ENCODE results near the gene MMP17.

The MMP17 gene

DNA sequence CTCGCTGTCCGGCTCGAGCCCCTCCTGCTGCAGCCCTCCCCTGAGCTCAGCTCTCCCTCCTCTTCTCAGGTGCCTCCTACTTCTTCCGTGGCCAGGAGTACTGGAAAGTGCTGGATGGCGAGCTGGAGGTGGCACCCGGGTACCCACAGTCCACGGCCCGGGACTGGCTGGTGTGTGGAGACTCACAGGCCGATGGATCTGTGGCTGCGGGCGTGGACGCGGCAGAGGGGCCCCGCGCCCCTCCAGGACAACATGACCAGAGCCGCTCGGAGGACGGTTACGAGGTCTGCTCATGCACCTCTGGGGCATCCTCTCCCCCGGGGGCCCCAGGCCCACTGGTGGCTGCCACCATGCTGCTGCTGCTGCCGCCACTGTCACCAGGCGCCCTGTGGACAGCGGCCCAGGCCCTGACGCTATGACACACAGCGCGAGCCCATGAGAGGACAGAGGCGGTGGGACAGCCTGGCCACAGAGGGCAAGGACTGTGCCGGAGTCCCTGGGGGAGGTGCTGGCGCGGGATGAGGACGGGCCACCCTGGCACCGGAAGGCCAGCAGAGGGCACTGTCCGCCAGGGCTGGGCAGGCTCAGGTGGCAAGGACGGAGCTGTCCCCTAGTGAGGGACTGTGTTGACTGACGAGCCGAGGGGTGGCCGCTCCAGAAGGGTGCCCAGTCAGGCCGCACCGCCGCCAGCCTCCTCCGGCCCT is 22.8 kb downstream of the MMP17 start:
- no peak for DNase-seq

DNA sequence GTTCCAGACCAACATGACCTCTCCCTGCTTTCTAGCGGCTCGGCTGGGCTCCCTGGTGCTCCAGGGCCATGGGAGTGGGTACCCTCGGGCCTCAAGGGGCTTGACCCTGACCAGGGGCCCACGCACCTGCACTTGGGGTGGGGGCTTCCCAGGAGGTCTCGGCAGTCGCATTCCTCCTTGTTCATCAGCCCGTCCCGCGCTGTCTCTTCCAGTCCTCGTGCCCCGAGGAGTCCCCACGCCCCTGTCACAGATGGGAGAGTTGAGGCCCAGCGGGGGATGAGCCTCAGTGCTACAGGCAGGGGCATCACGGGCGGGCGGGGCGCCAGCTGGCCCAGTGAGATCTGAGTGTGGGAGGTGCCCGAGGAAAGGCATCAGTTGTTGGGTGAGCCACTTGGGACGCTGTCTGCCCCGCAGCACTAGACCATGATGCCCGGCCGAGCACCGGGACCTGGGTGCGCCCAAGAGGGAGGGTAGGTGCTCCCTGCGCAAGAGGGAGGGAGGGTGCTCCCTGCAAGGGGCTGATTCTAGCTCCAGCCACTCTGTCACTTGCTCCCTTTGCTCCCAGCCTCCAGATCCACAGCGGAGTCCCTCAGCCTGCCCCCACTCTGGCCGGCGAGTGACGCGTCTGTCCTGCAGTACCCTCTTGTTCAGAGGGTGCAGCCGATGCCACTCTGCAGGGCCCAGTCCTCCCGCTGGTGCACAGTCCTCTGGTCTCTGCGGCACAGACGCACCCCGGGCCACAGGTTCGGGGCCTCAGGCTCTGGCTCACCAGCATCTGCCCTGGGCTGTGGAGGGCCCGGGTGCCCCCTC is 23.8 kb downstream of the MMP17 start:
- no peak for DNase-seq

DNA sequence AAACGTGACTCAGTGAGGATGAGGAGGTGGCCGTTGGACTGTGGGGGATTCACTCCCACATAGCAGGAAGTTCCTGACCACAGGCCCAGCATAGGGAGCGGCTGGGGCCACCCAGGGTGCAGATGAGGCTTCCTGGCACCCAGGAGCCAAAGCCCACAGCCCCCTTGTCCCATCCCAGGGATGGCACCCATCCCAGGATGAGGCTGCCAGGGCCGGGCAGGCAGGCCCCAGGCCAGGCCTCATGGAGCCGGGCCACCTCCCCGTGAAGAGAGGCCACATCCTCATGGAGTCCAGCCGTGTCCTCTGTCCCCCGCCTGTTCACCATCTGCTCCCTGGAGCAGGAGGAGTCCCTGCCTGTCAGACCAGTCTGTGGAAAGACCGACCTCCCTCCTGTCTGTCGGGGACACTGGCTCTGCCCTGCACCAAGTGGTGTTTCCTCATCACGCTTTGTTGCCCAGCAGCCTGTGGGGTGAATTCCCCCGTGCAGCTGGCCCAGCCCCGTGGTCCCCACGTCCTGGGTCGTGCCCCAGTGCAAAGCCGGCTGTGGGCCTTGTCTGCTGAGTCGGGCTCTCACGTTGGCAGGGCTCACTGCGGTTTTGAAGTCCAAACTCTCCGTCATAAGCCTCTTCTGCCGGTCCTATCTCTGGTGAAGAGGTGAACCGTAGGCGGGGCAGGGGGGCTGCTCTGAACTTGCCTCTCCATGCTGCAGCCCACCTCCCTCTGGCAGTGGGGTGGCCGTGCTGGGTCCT is 24.5 kb downstream of the MMP17 start:
- DNase-seq = no peak

DNA sequence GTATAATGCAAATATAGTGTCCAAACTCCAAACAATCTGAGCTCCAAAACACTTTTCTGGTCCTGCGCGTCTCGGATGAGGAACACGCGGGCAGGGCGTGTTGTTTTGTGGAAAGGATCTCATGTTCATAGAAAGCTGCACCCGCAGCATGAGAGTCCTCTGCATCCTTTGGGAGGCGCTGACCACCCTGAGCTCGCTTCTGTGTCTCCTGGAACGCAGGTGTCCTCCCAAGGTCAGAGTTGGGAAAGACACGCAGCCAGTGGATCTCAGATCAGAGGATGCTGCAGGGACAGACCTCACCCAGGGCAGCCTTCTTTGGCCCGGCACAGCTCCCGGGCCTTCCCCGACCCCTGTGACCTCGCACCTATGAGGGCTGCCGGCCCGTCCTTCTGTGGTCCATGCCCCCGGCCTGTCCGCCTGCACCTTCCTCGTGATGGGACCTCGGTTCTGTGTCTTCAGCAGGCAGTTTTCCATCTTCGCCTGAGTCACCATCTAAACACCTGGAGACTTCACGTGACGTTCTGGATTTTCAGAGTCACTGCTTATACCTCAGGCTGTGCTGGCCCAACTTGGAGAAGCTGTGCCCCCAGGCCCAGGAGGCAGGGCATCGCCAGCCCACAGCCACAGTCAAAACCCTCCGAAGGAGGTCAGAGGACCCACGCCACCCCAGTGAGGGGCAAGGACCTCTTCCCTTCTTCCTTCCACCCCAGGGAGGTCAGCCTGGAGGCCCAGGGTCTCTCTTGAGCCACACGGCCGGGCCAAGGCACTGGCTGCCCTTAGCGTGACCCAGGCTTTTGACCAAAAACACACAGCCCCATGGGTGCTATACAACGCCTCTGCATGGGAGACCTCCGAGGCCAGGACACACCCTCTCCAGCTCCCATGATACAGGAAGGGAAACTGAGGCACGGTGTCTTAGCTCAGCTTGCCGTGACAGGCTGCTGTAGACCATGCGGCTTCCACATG is 25.9 kb downstream of the MMP17 start:
- DNase-seq = no peak

DNA sequence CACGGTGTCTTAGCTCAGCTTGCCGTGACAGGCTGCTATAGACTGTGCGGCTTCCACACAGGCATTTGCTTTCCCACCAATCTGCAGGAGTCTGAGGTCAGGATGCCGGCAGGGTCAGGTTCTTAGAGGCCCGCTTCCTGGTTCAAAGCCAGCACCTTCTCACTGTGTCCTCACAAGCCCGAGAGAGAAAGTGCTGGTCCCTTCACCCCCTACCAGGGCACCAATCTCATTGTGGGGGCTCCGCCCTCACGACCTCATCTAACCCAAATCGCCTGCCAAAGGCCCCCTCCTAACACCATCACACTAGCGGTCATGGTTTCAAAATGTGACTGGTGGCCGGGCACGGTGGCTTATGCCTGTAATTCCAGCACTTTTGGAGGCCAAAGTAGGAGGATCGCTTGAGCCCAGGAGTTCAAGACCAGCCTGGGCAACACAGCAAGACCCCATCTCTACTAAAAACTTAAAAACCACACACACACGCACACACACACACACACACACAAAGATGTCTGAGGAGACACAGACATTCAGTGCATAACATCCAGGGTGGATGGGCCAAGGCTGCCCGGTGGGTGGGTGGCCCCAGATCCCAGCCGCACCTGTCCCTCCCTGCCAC is 26.8 kb downstream of the MMP17 start:
- no peak for DNase-seq

DNA sequence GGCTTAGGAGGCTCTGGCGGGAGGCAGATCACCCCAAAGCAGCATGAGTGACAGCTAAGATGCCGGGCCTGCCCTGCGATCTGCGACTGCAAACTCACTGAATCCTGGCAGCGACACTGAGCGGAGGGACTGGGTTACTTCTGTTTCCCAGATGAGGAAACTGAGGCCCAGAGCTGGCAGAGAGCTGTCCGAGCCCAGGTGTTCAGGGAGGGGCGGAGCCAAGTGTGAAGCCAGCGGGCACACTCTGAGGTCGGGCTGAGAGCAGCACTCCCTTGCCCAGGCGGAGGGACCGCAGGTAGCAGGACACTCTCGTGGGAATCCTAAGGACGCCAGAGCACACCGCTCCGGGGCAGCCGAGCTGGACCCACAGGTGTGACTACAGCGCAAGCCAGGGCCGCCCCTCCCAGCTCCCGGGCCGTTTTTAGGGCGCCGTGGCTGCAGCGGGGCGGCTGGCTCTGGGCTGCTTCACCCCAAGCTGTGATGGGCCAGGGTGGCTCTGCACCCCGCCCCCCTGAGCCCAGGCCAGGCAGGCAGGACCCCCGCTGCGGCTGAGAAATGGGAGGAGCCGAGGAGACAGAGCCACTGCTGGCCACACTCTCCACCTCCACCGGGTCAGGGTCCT is 27.4 kb downstream of the MMP17 start:
- DNase-seq = no peak

DNA sequence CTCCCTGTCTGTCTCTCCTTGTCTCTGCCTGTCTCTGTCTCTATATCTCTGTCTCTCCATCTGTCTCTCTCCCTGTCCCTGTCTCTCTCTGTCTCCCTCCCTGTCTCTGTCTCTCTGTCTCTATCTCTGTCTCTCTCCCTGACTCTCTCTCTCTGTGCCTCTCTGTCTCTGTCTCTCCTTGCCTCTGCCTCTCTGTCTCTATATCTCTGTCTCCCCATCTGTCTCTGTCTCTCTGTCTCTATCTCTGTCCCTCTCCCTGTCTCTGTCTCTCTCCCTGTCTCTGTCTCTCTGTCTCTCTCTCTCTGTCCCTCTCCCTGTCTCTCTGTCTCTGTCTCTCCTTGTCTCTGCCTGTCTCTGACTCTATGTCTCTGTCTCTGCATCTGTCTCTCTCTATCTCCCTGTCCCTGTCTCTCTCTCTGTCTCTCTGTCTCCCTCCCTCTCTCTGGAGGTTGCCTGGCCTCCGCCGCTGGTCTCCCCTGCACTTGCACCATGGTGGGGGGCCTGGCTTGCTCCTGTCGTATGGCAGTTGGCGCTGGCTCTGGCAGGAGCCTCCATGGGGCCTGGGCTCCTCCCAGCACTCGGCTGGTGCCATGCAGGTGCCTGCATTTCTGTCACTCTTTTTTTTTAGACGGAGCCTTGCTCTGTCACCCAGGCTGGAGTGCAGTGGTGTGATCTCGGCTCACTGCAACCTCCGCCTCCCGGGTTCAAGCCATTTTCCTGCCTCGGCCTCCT is 28.3 kb downstream of the MMP17 start:
- no peak for DNase-seq

DNA sequence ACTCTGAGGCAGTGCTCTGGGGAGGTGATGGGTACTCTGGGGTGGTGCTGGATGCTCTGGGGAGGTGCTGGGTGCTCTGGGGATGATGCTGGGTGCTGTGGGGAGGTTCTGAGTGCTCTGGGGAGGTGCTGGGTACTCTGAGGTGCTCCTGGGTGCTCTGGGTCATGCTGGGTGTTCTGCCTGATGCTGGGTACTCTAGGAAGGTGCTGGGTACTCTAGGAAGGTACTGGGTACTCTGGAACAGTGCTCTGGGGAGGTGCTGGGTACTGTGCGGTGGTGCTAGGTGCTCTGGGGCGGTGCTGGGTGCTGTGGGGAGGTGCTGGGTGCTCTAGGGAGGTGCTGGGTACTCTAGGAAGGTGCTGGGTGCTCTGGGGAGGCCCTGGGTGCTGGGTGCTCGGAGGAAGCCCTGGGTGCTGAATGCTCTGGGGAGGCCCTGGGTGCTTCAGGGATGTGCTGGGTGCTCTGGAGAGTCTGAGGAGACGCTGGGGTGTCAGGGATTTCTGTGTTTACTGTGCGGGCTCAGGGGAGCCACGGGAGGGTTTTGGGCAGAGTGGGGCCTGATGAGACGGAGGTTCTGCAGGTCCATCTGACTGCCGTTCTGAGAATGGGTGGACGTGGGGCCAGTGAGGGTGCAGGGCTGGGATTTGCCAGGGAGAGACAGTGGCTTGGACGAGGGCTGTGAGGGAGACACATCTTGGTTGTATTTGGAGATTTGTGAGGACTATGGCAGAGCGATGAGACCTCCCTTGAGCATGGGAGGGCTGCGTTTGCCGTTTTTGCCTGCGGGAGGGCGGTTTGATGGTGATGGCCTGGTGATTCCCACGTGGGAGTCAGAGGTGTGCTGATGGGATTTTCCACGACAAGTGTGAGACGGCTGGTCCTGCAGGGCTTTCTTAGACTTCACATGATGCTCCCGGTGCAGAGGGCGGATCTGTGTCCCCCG is 30.0 kb downstream of the MMP17 start:
- DNase-seq = no peak

DNA sequence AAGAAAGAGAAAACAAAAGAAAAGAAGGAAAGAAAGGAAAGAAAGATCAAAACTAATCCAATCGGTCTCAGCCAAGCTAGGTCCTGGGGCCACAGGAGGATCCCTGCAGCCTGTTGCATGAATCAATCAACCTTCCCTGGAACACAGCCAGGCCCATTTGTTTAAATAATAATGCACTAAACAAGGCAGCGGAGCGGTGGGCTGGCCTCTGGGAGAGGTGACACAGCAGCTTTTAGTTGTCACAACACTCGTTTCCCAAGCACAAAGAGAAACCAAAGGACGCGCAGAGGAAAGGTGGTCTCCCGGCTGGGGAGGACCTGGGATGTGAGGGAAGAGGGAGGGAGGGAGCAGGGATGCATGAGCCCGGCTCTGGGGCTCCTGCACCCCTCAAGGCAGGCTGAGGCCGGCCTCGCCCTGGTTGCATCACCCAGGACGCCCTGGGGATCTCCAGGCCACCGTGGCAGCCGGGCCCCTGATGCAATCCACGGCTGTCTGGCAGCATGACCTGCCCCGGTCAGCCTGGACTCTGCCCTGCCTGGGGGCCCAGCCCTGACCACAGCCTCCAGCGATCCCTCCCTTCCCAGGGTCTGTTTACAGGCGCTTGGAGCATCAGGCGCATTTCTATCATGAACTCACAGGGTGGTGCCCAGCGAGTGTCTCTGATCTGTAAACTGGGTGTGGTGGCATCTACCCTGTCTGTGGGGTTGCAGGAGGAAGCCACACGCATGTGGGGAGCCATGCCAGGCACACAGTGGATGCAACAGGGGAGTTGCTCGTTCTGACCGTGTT is 32.5 kb downstream of the MMP17 start:
- no peak for DNase-seq

DNA sequence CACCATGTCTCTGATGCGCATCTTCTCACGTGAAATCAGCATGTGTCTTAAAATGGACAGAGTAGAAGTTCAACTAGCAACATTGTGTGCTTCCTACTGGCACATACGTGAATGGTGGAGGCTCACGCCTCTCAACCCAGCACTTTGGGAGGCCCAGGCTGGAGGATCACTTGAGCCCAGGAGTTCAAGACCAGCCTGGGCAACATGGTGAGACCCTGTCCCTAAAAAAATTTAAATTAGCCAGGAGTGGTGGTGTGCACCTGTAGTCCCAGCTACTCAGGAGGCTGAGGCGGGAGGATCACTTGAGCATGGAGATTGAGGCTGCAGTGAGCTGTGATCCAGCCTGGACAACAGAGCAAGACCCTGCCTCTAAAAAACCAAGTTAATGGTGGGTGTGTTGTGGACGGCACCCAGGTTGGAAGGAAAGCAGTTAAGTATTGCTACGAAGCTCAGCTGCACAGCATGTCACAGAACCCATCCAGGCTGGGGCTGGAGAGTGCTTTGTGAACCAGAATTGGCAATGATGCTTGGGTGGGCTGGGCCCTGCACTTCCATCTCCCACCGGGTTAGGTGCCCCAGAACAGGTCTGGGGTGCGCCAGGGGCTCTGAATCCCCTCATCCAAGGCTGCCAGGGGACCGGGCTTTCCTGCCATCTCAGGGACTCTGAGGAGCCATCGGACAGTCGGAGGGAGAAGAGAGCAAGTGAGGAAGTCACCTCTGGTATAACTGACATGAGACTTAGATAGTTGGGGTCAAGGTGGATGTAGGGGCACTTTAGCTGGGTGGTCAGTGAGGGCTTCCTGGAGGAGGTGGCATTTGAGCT is 33.3 kb downstream of the MMP17 start:
- no peak for DNase-seq

DNA sequence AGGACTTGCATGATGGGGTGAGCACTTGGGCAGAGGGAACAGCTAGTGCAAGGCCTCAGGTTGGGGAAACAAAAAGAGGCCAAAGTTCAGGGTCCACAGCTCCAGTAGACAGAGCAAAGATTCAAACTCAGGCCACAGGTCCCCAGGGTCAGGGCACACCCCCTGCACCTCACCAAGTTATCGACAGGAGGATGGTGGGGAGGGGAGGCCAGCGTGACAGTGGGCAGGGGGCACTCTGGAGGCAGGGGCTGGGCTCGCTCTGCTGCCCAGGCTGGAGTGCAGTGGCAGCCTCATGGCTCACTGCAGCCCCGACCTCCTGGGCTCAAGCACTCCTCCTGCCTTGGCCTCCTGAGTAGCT is 33.9 kb downstream of the MMP17 start:
- no peak for DNase-seq

DNA sequence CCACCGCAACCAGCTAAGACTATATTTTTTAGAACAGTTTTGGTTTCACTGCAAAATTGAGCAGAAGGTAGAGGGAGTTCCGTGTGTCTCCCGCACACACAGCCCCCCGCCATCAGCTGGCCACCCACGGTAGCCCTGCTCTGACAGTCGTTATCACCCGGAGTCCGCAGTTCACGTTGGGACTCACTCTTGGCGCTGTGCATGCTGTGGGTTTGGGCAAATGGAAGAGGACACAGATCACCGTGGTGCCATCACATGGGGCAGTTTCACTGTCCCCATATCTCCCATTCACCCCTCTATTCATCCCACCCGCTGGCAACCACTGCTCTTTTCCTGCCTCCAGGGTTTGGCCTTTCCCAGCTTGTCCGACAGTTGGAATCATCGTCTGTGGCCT is 34.4 kb downstream of the MMP17 start:
- DNase-seq = no peak

DNA sequence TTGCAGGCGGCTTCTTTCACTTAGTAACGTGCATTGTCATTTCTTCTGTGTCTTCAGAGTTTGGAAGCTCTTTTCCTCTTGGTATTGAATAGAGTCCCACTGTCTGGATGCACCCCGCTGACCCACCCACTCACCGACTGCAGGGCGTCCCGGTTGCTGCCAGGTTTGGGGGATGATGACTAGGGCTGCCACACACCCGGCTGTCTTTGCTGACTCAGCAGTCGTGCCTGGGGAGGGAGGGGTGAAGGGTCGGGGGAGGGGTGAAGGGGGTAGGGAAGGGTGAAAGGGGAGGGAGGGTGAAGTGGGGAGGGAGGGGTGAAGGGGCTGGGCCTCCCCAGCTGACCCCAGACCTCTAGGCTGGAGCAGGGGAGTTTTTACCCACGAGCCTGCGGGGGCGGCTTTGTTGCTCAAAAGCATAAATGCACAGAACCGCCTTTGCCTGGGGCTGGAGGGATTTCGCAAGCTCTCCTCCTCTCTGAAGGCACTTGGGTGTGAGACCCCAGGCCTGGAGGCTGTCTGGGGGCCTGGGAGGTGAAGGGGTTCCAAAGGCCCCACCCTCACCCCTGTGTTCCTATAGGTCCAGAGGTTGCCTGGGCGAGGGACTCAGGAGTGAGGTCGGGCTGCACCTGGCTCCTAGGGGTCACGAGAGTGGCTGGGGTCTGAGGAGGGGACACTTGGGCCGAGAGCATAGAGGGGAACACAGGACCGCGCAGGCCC is 35.0 kb downstream of the MMP17 start:
- no peak for DNase-seq

DNA sequence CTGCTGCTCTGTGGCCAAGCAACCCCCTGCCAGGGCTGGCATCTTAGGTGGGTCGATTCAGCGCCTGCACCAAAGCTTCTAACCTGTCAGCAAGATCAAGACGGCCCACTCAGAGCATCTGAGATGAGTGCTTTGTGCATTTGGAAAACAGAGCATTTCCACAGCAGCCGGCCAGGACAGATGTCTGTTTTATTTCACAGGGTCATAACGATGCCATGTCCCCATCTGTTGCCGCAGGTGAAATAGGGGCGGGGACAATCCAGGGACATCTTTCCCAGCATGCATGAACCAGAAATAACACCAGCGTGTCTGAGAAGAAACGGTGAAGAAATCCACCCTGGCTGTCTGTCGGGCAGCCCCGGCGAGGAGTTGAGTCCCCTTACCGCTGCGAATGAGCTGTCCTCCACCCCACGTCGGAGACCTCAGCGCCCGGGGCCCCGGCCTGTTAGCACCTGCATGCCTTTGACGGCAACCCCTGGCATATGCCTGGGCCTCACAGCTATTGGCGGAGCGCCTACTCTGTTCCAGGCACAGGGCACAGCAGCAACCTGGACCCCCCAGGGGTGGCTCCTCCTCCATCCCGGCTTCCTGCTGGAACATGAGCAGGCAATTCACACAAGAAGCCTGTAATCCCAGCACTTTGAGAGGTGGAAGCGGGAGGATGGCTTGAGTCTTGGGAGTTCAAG is 35.7 kb downstream of the MMP17 start:
- DNase-seq = no peak

DNA sequence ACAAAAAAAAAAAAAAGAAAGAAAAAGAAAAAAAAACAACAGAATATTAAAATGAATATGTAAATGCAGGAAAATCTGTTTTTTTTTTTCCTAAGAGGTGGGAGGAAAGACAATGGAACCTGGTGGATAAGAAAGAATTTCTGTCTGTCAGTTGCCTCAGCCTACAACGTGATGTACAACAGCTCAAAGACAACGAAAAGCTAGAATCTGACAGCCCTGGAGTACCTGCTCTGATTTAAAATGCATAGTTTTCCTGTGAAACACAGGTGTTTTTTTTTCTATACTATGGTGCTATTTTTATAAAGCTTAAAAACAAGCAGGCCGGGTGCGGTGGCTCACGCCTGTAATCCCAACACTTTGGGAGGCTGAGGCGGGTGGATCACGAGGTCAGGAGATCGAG is 36.3 kb downstream of the MMP17 start:
- DNase-seq = no peak

DNA sequence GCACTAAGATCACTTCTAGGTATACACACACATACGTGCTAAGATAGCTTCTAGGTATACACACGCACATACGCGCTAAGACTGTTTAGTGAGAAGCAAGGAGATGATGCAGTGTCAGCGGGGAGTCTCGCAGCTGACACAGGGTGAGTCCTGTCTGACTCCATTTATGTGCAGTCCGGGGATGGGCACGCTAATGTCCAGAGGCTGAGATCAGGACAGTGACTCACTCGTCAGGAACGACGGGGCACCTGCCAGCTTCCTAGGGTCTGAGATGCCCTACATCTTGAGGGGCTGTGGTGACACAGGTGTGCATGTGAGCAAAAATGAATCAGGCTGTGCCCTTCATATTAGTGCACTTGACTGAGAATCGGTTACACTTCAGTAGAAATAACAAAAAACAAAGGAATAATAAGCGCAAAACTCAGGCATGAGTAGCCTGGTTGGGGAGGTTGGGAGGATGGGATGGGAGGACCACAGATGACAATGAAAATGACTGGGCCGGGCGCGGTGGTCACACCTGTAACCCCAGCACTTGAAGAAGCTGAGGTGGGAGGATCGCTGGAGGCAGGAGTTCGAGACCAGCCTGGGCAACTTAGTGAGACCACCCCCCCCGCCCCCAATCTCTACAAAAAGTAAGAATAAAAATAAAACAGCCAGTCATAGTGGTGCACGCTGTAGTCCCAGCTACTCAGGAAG is 37.1 kb downstream of the MMP17 start:
- no peak for DNase-seq

Measured in activated gamma-delta T cell treated with Interleukin-2 at 50 U/mL for 16 hours (primary cell).